Raji (cell line): Measurements from ENCODE around the gene CUZD1.

Experiments
- POLR2A ChIP-seq: IDR thresholded peaks from 2 replicates; pipeline ENCODE4 v1.6.1; 2011; ENCODE audit warnings: low read depth, low read length, control low read depth; ENCODE audit not compliant: insufficient read depth

Gene CUZD1

GRCh38 chr10:122830273-122830964, 15.2 kb downstream of the CUZD1 start:
- no peak for TF ChIP-seq POLR2A

- no peak for TF ChIP-seq POLR2A
Observed at GRCh38 chr10:122829454-122829853, 16.2 kb downstream of the CUZD1 start.

GRCh38 chr10:122828716-122829255, 16.9 kb downstream of the CUZD1 start:
- no peak for TF ChIP-seq POLR2A

GRCh38 chr10:122827302-122827701, 18.4 kb downstream of the CUZD1 start:
- no peak for TF ChIP-seq POLR2A

GRCh38 chr10:122822973-122823690, 22.5 kb downstream of the CUZD1 start:
- no peak for TF ChIP-seq POLR2A

- no peak for TF ChIP-seq POLR2A
Observed at GRCh38 chr10:122821808-122822207, 23.8 kb downstream of the CUZD1 start.

GRCh38 chr10:122815458-122815857, 30.2 kb downstream of the CUZD1 start:
- TF ChIP-seq POLR2A: no peak

GRCh38 chr10:122814493-122814892, 31.2 kb downstream of the CUZD1 start:
- TF ChIP-seq POLR2A: no peak

- TF ChIP-seq POLR2A: no peak
Observed at GRCh38 chr10:122812751-122813150, 32.9 kb downstream of the CUZD1 start.

GRCh38 chr10:122802282-122802681, 43.4 kb downstream of the CUZD1 start:
- no peak for TF ChIP-seq POLR2A

GRCh38 chr10:122798704-122799231, 46.9 kb downstream of the CUZD1 start:
- TF ChIP-seq POLR2A: no peak

GRCh38 chr10:122796796-122797195, 48.9 kb downstream of the CUZD1 start:
- no peak for TF ChIP-seq POLR2A

GRCh38 chr10:122795924-122796323, 49.7 kb downstream of the CUZD1 start:
- TF ChIP-seq POLR2A: no peak

GRCh38 chr10:122786269-122786668, 59.4 kb downstream of the CUZD1 start:
- no peak for TF ChIP-seq POLR2A

GRCh38 chr10:122782911-122783310, 62.7 kb downstream of the CUZD1 start:
- no peak for TF ChIP-seq POLR2A
